Spleen (tissue), 11 donors: ENCODE data around the gene TRIM25. TPM values are rescaled to one million over a fixed set of nuclear protein-coding genes. Genes with fewer than 3 reads are reported as not detected.

Source experiments
- DNase-seq: peaks from one replicate; pipeline ENCODE4 v3.0.0-alpha.2; 2020
- H3K27ac ChIP-seq, 8 donors: fragments of 200-600 bp; sonication (generic) in 7 of 8; 1 replicate in 4 of 8; 2 replicates in 4 of 8; pipeline versions ENCODE4 v1.5.0 to v1.8.0; 2016 to 2021; ENCODE audit warnings: inconsistent platforms in 4 of 8, mild to moderate bottlenecking in 4 of 8, moderate library complexity in 1 of 8
- H3K27me3 ChIP-seq, 7 donors: fragments of 200-600 bp; sonication (generic) in 6 of 7; replicated peaks in 1 of 7; 1 replicate in 4 of 7; 2 replicates in 3 of 7; pipeline versions ENCODE4 v1.5.0 to v1.8.0; 2016 to 2021; ENCODE audit warnings: inconsistent platforms in 3 of 7, mild to moderate bottlenecking in 1 of 7
- H3K36me3 ChIP-seq, 6 donors: fragments of 200-600 bp; sonication (generic) in 5 of 6; 1 replicate in 4 of 6; 2 replicates in 2 of 6; pipeline versions ENCODE4 v1.5.0 to v1.8.0; 2016 to 2021; ENCODE audit warnings: inconsistent platforms in 2 of 6
- H3K4me1 ChIP-seq, 6 donors: fragments of 200-600 bp; sonication (generic) in 5 of 6; 1 replicate in 3 of 6; 2 replicates in 3 of 6; pipeline versions ENCODE4 v1.5.0 to v1.8.0; 2016 to 2021; ENCODE audit warnings: inconsistent platforms in 3 of 6
- H3K4me3 ChIP-seq, 8 donors: fragments of 200-600 bp; sonication (generic) in 7 of 8; 1 replicate in 4 of 8; 2 replicates in 4 of 8; pipeline versions ENCODE4 v1.5.0 to v1.8.0; 2016 to 2021; ENCODE audit warnings: inconsistent platforms in 4 of 8, mild to moderate bottlenecking in 4 of 8, moderate library complexity in 2 of 8
- H3K9me3 ChIP-seq, 8 donors: fragments of 200-600 bp; sonication (generic) in 7 of 8; 1 replicate in 4 of 8; 2 replicates in 4 of 8; pipeline versions ENCODE4 v1.5.0 to v1.8.0; 2016 to 2021; ENCODE audit warnings: inconsistent platforms in 4 of 8
- CTCF ChIP-seq, 11 experiments: fragments of 200-600 bp in 7 of 11; fragments of 450-650 bp in 4 of 11; sonication (generic) in 4 of 11; IDR thresholded peaks in 8 of 11; conservative IDR thresholded peaks in 3 of 11; 1 replicate in 7 of 11; 2 replicates in 4 of 11; pipeline versions ENCODE4 v1.4.0 to v1.8.0; 2016 to 2021; ENCODE audit warnings: antibody characterized with exemption in 11 of 11, inconsistent platforms in 4 of 11, mild to moderate bottlenecking in 1 of 11
- POLR2A ChIP-seq, 3 donors: fragments of 450-650 bp; IDR thresholded peaks; one replicate each; pipeline ENCODE4 v1.5.1; 2017; ENCODE audit warnings: antibody characterized with exemption in 3 of 3, mild to moderate bottlenecking in 1 of 3
- POLR2AphosphoS5 ChIP-seq, 3 donors: sonication (generic); formaldehyde crosslinking; IDR thresholded peaks; one replicate each; pipeline ENCODE4 v1.5.1; 2017; ENCODE audit warnings: antibody characterized with exemption in 3 of 3
- WGBS, 5 donors: extraction: QIAGEN DNeasy Blood & Tissue Kit in 3 of 5; methylation state at CpG; one replicate each; pipeline versions ENCODE4 v1.1.5 to v1.1.7; 2013 to 2018; 5-methylcytosine and 5-hydroxymethylcytosine counted together
- intact Hi-C: fragments of 100-400 bp; cut with DNase I; formaldehyde crosslinking; loops from one replicate; pipeline ENCODE4 v1.15.0; 2023; ENCODE audit warnings: low total_unique reads
- polyA plus RNA-seq, 3 donors: library from polyadenylated mRNA; stranded (reverse); fragments of 200-250 nt; gene quantifications; one replicate each; pipeline ENCODE4 v1.2.1, GENCODE V29; 2013
- total RNA-seq, 7 donors: library from RNA; depleted of rRNA in 3 of 7; stranded (reverse); fragments of >200 nt in 3 of 7; fragmentation: NEBNext Ultra II Directional in 4 of 7; extraction: Animal tissue kit (Norgen Biotek cat#: 25700) in 4 of 7; gene quantifications; one replicate each; pipeline versions ENCODE4 v1.1.0 to v1.2.1, GENCODE V29; 2016 to 2021
- donor health status: healthy with polysubstance abuse.
- donor health status: DM: no; HTN: no; CAD: no; lungs with moderate emphysema.
- donor health status: DM: no; HTN: no; CAD: no.
- donor health status: Bipolar disorder and iron deficiency.
- donor health status: healthy.
- donor health status: DM: no; HTN: no; CAD: no.
- donor health status: DM: yes; HTN: yes; CAD: no.

The TRIM25 gene
- total and polyA plus RNA-seq, 10 donors: 13.8 to 168 (median 122) TPM

DNA sequence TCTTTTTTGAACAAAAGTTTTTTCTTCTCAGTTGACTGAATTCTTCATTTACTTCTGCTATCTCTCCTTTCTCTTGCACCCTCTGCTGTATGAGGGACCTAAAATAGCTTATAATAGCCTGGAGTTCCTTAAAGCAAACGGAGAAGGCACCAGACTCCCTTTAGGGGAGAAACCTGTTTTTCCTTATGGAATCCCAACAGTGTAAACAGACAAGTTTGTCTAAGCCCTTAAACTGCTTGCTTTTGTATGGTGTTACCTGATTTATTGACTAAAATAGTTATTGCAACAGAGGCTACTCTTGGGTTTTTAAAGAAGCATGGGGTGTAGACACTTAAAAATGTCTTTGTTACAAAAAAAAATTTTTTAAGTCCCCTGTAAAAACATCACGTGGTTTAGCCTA is 12.9 kb upstream of the TRIM25 start:
- WGBS, 5 donors: 74 to 86% (median 82%) methylated on average over 2 of the region's 2 CpGs
- intact Hi-C loops: no loop called here
- Histone ChIP-seq H3K4me3 (no peak overlapping the region), H3K4me1 (no peaks in the 10 kb centered on the region), H3K36me3 (no peaks in the 10 kb centered on the region), H3K27ac (no peak overlapping the region), H3K9me3 (peaks cover 0 to 32% (median 29%) of the 10 kb centered on the region in 8 donors), H3K27me3 (no peaks in the 10 kb centered on the region)
- no peak for DNase-seq
- TF ChIP-seq CTCF (IDR thresholded peaks at IDR 0.05 in 8 of 11, conservative IDR thresholded peaks at IDR 0.05 in 3 of 11) (no peak), POLR2AphosphoS5 (IDR thresholded peaks at IDR 0.05) (no peak), POLR2A (IDR thresholded peaks at IDR 0.05) (no peak)

DNA sequence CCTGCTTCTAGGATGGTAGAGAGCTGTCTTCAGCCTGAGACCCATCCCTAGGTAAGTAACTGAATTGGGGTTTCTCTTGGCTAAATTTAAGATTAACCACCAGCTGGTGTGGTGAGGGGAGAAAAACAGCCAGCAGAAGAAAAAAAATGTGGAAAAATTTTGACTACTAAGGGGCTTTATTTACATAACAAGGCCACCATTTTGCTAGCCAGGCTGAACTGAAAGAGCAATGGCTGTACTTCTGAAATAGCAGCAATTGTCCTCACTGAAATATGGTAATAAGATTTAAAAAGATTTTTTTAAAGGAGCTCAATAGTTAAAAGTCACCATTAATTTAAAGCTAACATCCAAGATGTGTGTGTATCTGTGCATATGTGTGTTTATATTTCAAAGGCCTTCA is 12.4 kb upstream of the TRIM25 start:
- no peak overlapping the region for H3K27ac ChIP-seq
- H3K27me3 ChIP-seq: no peaks in the 10 kb centered on the region
- intact Hi-C loops: no loop called here
- peaks cover 0 to 28% (median 26%) of the 10 kb centered on the region in 8 donors for H3K9me3 ChIP-seq
- TF ChIP-seq POLR2AphosphoS5 (IDR thresholded peaks at IDR 0.05) (no peak), CTCF (IDR thresholded peaks at IDR 0.05 in 8 of 11, conservative IDR thresholded peaks at IDR 0.05 in 3 of 11) (no peak), POLR2A (IDR thresholded peaks at IDR 0.05) (no peak)
- no peaks in the 10 kb centered on the region for H3K36me3 ChIP-seq
- H3K4me3 ChIP-seq: no peak overlapping the region
- DNase-seq: no peak
- no peaks in the 10 kb centered on the region for H3K4me1 ChIP-seq

DNA sequence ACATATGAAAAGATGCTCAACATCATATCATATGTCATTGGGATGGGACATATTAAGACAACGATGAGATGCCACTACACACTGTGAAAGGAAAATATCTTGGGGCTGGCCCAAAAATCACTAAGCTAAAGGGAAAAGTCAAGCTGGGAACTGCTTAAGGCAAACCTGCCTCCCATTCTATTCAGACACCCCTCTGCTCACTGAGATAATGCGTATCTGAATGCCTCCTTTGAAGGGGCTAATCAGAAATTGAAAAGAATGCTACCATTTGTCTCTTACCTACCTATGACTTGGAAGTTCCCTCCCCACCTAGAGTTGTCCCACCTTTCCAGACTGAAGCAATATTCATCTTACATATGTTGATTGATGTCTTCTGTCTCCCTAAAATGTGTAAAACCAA is 11.2 kb upstream of the TRIM25 start:
- Histone ChIP-seq H3K36me3 (no peaks in the 10 kb centered on the region), H3K27me3 (no peaks in the 10 kb centered on the region), H3K4me1 (no peaks in the 10 kb centered on the region), H3K9me3 (peaks cover 0 to 16% (median 14%) of the 10 kb centered on the region in 8 donors), H3K4me3 (no peak overlapping the region), H3K27ac (no peak overlapping the region)
- DNase-seq: no peak
- TF ChIP-seq CTCF (IDR thresholded peaks at IDR 0.05 in 8 of 11, conservative IDR thresholded peaks at IDR 0.05 in 3 of 11): no peak
- no peak for TF ChIP-seq POLR2AphosphoS5 (IDR thresholded peaks at IDR 0.05)
- no peak for TF ChIP-seq POLR2A (IDR thresholded peaks at IDR 0.05)
- 63 to 99% (median 95%) methylated on average over 2 of the region's 2 CpGs for WGBS, 5 donors
- intact Hi-C loops: no loop called here

GRCh38 chr17:56919717-56920116 is 5.9 kb upstream of the TRIM25 start:
- DNase-seq: no peak
- H3K36me3 ChIP-seq: no peaks in the 10 kb centered on the region
- peaks cover 0 to 12% (median 2%) of the 10 kb centered on the region in 8 donors for H3K9me3 ChIP-seq
- peak overlapping the region in 6 of 8 donors; percentile 3 to 98 (median 63) for H3K27ac ChIP-seq
- intact Hi-C loops: no loop called here
- peaks cover 6 to 33% (median 18%) of the 10 kb centered on the region in 6 donors for H3K4me1 ChIP-seq
- TF ChIP-seq POLR2AphosphoS5 (IDR thresholded peaks at IDR 0.05) (no peak), POLR2A (IDR thresholded peaks at IDR 0.05) (no peak), CTCF (IDR thresholded peaks at IDR 0.05 in 8 of 11, conservative IDR thresholded peaks at IDR 0.05 in 3 of 11) (no peak)
- H3K4me3 ChIP-seq: peak overlapping the region in 1 of 8 donors; percentile 9
- H3K27me3 ChIP-seq: no peaks in the 10 kb centered on the region
- 79 to 97% (median 89%) methylated on average over 1 of the region's 1 CpG for WGBS, 5 donors
